NCI-H2029 (cell line): ENCODE results near the gene CNOT6.

Experiments used
- DNase-seq: peaks from one replicate; lab custom pipeline; 2025; lab: John Stamatoyannopoulos, UW

CNOT6 gene

GRCh38 chr5:180599981-180600553 lies 105.9 kb downstream of the CNOT6 start:
- DNase-seq: no peak

- DNase-seq: no peak
These were observed 106.4 kb downstream of the CNOT6 start for GRCh38 chr5:180600554-180601041.

- DNase-seq: no peak
These were observed 107.7 kb downstream of the CNOT6 start for GRCh38 chr5:180601591-180602480.

- no peak for DNase-seq
These were observed 108.4 kb downstream of the CNOT6 start for GRCh38 chr5:180602481-180603075.

- DNase-seq: no peak
These were observed 109.0 kb downstream of the CNOT6 start for GRCh38 chr5:180603076-180603594.

GRCh38 chr5:180604271-180604670 lies 110.1 kb downstream of the CNOT6 start:
- no peak for DNase-seq

- DNase-seq: peak; percentile 66
These were observed 111.5 kb downstream of the CNOT6 start for GRCh38 chr5:180605554-180606214.

- no peak for DNase-seq
These were observed 112.1 kb downstream of the CNOT6 start for GRCh38 chr5:180606215-180606785.

GRCh38 chr5:180607861-180608571 lies 113.8 kb downstream of the CNOT6 start:
- DNase-seq: no peak

- no peak for DNase-seq
These were observed 114.6 kb downstream of the CNOT6 start for GRCh38 chr5:180608572-180609310.

GRCh38 chr5:180609386-180609785 lies 115.2 kb downstream of the CNOT6 start:
- DNase-seq: no peak

- DNase-seq: no peak
These were observed 115.8 kb downstream of the CNOT6 start for GRCh38 chr5:180609817-180610550.

GRCh38 chr5:180611140-180611850 lies 117.1 kb downstream of the CNOT6 start:
- no peak for DNase-seq

GRCh38 chr5:180612683-180613082 lies 118.5 kb downstream of the CNOT6 start:
- DNase-seq: no peak

- no peak for DNase-seq
These were observed 119.1 kb downstream of the CNOT6 start for GRCh38 chr5:180613188-180613813.

- no peak for DNase-seq
These were observed 119.6 kb downstream of the CNOT6 start for GRCh38 chr5:180613814-180614188.

GRCh38 chr5:180618487-180618828 lies 124.3 kb downstream of the CNOT6 start:
- no peak for DNase-seq

- DNase-seq: no peak
These were observed 124.8 kb downstream of the CNOT6 start for GRCh38 chr5:180618829-180619562.
